Bronchial epithelial cell (primary cell): Measurements from ENCODE around the gene TRPM6. TPM values are rescaled to one million over a fixed set of nuclear protein-coding genes. Genes with fewer than 3 reads are reported as not detected.

Experiments
- DNase-seq: peaks from one replicate; pipeline ENCODE4 v3.0.0-alpha.2; 2010; ENCODE audit warnings: low read depth
- FAIRE-seq: peaks from 2 replicates; lab custom pipeline; 2011; peaks lifted over from hg19 to GRCh38; lab: Jason Lieb, UNC
- H3K27me3 ChIP-seq: 2 replicates; pipeline ENCODE4 v1.5.1; 2011; ENCODE audit warnings: low read length; ENCODE audit not compliant: control insufficient read depth, insufficient read depth
- H3K36me3 ChIP-seq: 2 replicates; pipeline ENCODE4 v1.5.1; 2011; ENCODE audit warnings: low read length; ENCODE audit not compliant: control insufficient read depth, insufficient read depth
- H3K4me3 ChIP-seq: 2 replicates; pipeline ENCODE4 v1.5.1; 2011; ENCODE audit warnings: mild to moderate bottlenecking, low read depth, low read length, control low read depth
- total RNA-seq: library from RNA; depleted of rRNA; stranded (reverse); fragments of >200 nt; gene quantifications from 2 replicates; pipeline ENCODE4 v1.2.1, GENCODE V29; 2014
- TF ChIP-seq, protein P1 (sequence below): IDR thresholded peaks from 2 replicates; pipeline ENCODE4 v1.5.1; 2011; ENCODE audit warnings: mild to moderate bottlenecking, moderate library complexity, low read length, control low read depth, inconsistent platforms; ENCODE audit not compliant: insufficient read depth, severe bottlenecking

The TRPM6 gene
- total RNA-seq, 1 donor from 2014 or later = under 0.01 TPM

DNA sequence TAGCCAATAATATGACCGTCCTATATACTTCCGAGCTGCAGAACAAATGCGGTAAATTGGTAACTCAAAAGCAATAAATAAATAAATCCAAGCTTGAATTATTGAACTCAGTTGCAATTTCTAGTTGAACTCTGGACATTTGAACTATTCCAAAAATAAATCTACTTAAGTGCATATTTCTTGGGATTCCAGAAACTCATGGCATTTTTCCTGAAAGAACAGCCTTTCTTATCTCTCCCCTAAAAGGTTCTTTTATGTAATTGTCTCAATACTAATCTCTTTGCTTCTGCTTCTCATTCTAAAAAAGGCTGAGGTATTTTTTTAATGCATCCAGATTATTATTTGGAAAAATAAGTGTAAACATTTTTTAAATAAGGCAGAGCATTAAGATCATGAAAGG is 131.7 kb downstream of the TRPM6 start:
- H3K4me3 ChIP-seq = no peak overlapping the region
- DNase-seq (no peak), FAIRE-seq (no peak)
- TF ChIP-seq, protein P1, sequence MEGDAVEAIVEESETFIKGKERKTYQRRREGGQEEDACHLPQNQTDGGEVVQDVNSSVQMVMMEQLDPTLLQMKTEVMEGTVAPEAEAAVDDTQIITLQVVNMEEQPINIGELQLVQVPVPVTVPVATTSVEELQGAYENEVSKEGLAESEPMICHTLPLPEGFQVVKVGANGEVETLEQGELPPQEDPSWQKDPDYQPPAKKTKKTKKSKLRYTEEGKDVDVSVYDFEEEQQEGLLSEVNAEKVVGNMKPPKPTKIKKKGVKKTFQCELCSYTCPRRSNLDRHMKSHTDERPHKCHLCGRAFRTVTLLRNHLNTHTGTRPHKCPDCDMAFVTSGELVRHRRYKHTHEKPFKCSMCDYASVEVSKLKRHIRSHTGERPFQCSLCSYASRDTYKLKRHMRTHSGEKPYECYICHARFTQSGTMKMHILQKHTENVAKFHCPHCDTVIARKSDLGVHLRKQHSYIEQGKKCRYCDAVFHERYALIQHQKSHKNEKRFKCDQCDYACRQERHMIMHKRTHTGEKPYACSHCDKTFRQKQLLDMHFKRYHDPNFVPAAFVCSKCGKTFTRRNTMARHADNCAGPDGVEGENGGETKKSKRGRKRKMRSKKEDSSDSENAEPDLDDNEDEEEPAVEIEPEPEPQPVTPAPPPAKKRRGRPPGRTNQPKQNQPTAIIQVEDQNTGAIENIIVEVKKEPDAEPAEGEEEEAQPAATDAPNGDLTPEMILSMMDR = no peak
- H3K36me3 ChIP-seq = no peaks in the 10 kb centered on the region
- no peaks in the 10 kb centered on the region for H3K27me3 ChIP-seq

DNA sequence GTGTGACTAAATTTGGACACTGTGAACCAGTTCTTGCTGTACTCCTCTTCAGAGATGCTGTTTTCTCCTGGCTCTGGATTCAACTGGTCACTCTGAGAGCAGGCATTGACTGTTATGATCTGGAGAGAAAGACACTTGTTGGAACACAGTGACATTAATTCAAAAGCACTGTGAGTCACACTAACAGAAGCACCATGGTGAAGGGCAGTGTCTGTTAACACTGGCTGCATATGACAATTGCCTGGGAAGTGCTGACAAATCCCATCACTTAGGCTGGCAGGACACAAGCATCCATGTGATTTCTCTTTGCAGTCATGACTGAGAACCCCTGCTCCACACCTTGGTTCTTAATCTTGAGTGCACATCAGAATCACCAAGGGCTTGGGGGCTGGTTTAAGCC is 132.4 kb downstream of the TRPM6 start:
- Histone ChIP-seq H3K36me3 (no peaks in the 10 kb centered on the region), H3K4me3 (no peak overlapping the region), H3K27me3 (no peaks in the 10 kb centered on the region)
- DNase-seq (no peak), FAIRE-seq (no peak)
- TF ChIP-seq, protein P1 = no peak

- DNase-seq (no peak), FAIRE-seq (no peak)
- Histone ChIP-seq H3K36me3 (no peaks in the 10 kb centered on the region), H3K27me3 (no peaks in the 10 kb centered on the region), H3K4me3 (no peak overlapping the region)
- TF ChIP-seq, protein P1 = no peak
Observed at GRCh38 chr9:74753650-74754049, 134.1 kb downstream of the TRPM6 start.

DNA sequence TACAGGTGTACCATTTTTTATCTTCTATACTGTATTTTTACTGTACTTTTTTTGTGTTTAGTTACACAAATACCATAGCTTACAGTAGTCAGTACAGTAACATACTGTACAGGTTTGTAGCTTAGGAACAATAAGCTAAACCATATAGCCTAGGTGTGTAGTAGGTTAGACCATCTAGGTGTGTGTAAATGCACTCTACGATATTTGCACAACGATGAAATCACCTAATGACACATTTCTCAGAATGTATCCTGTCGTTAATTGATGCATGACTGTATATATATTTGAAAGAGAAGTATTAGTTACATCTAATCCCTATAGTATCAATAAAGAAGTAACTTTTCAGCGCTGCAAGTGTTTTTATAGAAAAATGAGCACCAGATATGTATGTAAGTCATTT is 138.8 kb downstream of the TRPM6 start:
- TF ChIP-seq, protein P1 = no peak
- DNase-seq = peak; percentile 73
- no peak for FAIRE-seq

GRCh38 chr9:74742792-74743730 is 144.7 kb downstream of the TRPM6 start:
- peak; percentile 30 for DNase-seq
- peaks cover 1% of the 10 kb centered on the region for H3K27me3 ChIP-seq
- FAIRE-seq = no peak
- H3K36me3 ChIP-seq = no peaks in the 10 kb centered on the region
- TF ChIP-seq, protein P1 = peak; percentile 69
- no peak overlapping the region for H3K4me3 ChIP-seq

More for the DNA sequence above, 138.8 kb downstream of the TRPM6 start:
- no peaks in the 10 kb centered on the region for H3K36me3 ChIP-seq
- no peak overlapping the region for H3K4me3 ChIP-seq
- no peaks in the 10 kb centered on the region for H3K27me3 ChIP-seq
